A549 (cell line): Measurements from ENCODE around the gene SRPK2. TPM values are rescaled to one million over a fixed set of nuclear protein-coding genes. Genes with fewer than 3 reads are reported as not detected.

Source experiments
- ATAC-seq, 2 experiments: fragments of 200-7000 bp in 1 of 2; fragments of >200 bp in 1 of 2; cut with Nextera tagmentation in 1 of 2; cut with Tn5 transposase in 1 of 2; 3 replicates each; pipeline versions ENCODE4 v1.8.0 to v1.9.1; 2018 to 2020; ENCODE audit warnings: mild to moderate bottlenecking in 1 of 2, moderate library complexity in 1 of 2
- CTCF ChIA-PET: fragments of 300-600 bp; sonication (Branson Sonifier 250); formaldehyde crosslinking; extraction: SDS; loops from one replicate; lab custom pipeline; 2021; ENCODE audit warnings: antibody characterized with exemption, inconsistent platforms; lab: Yijun Ruan, JAX
- POLR2A ChIA-PET: fragments of 350-600 bp; formaldehyde crosslinking; extraction: SDS; loops from one replicate; lab custom pipeline; 2021; ENCODE audit warnings: antibody characterized with exemption, inconsistent platforms; lab: Yijun Ruan, JAX
- DNase-seq, 2 experiments: peaks; one replicate each; pipeline versions ENCODE4 v3.0.0 to v3.0.0-alpha.2; 2011 to 2016; ENCODE audit warnings: low read depth in 1 of 2, low spot score in 1 of 2
- FAIRE-seq: peaks from 2 replicates; lab custom pipeline; 2011; peaks lifted over from hg19 to GRCh38; lab: Jason Lieb, UNC
- H3K27ac ChIP-seq, 2 experiments: fragments of >200 bp; sonication (Bioruptor Twin); formaldehyde crosslinking; 3 replicates each; pipeline ENCODE4 v1.5.1; 2016 to 2017
- H3K4me1 ChIP-seq: fragments of >200 bp; sonication (Bioruptor Twin); formaldehyde crosslinking; 3 replicates; pipeline ENCODE4 v1.6.1; 2016
- H3K4me2 ChIP-seq: fragments of >200 bp; sonication (Bioruptor Twin); formaldehyde crosslinking; 3 replicates; pipeline ENCODE4 v1.6.1; 2016
- H3K4me3 ChIP-seq: fragments of >200 bp; sonication (Bioruptor Twin); formaldehyde crosslinking; 3 replicates; pipeline ENCODE4 v1.5.1; 2016
- H3K9me3 ChIP-seq: fragments of >200 bp; sonication (Bioruptor Twin); formaldehyde crosslinking; 3 replicates; pipeline ENCODE4 v1.6.1; 2016
- CHD2 ChIP-seq: fragments of 150-350 bp; IDR thresholded peaks from 2 replicates; pipeline ENCODE4 v1.6.1; 2014; ENCODE audit warnings: low read length; ENCODE audit not compliant: partially characterized antibody
- CHD4 ChIP-seq: fragments of 200-600 bp; sonication (generic); IDR thresholded peaks from 2 replicates; pipeline ENCODE4 v1.6.1; 2016; ENCODE audit warnings: antibody characterized with exemption, mild to moderate bottlenecking, borderline replicate concordance
- EHMT2 ChIP-seq: fragments of 200-600 bp; sonication (generic); IDR thresholded peaks from 2 replicates; pipeline ENCODE4 v1.6.1; 2016; ENCODE audit warnings: antibody characterized with exemption, low read depth, mild to moderate bottlenecking, moderate library complexity
- ESRRA ChIP-seq: fragments of 150-350 bp; IDR thresholded peaks from 2 replicates; pipeline ENCODE4 v1.6.1; 2014; ENCODE audit warnings: mild to moderate bottlenecking, low read length, borderline replicate concordance
- GATA3 ChIP-seq: IDR thresholded peaks from 2 replicates; pipeline ENCODE4 v1.6.1; 2012; ENCODE audit warnings: borderline replicate concordance
- HEYL ChIP-seq: fragments of 250-450 bp; sonication (Bioruptor Pico); IDR thresholded peaks from 2 replicates; pipeline ENCODE4 v1.8.0; 2021; ENCODE audit warnings: mild to moderate bottlenecking, moderate library complexity
- HOXA7 ChIP-seq: fragments of 250-450 bp; sonication (Bioruptor Pico); IDR thresholded peaks from 2 replicates; pipeline ENCODE4 v1.5.0; 2020; ENCODE audit warnings: mild to moderate bottlenecking, moderate library complexity
- JUN ChIP-seq, 2 experiments: fragments of >200 bp; sonication (Bioruptor Twin); formaldehyde crosslinking; IDR thresholded peaks; 2 replicates in 1 of 2; 3 replicates in 1 of 2; pipeline ENCODE4 v1.6.1; 2016 to 2017
- MYC ChIP-seq: IDR thresholded peaks from 2 replicates; pipeline ENCODE4 v1.6.1; 2012; ENCODE audit warnings: mild to moderate bottlenecking, inconsistent platforms, low read length, improper control_type of control experiment, borderline replicate concordance
- NFE2L2 ChIP-seq: fragments of 150-350 bp; conservative IDR thresholded peaks from 2 replicates; pipeline ENCODE4 v1.6.1; 2014; ENCODE audit warnings: low read length
- NR3C1 ChIP-seq: fragments of >200 bp; sonication (Bioruptor Twin); formaldehyde crosslinking; IDR thresholded peaks from 3 replicates; pipeline ENCODE4 v1.6.1; 2017
- POLR2A ChIP-seq: IDR thresholded peaks from 2 replicates; pipeline ENCODE4 v1.6.1; 2012; ENCODE audit warnings: mild to moderate bottlenecking, low read length
- POLR2AphosphoS2 ChIP-seq: conservative IDR thresholded peaks from 2 replicates; pipeline ENCODE4 v1.6.1; 2012; ENCODE audit warnings: low read length, improper control_type of control experiment, inconsistent platforms
- RAD21 ChIP-seq, 2 experiments: fragments of >200 bp in 1 of 2; sonication (Bioruptor Twin) in 1 of 2; formaldehyde crosslinking in 1 of 2; IDR thresholded peaks in 1 of 2; conservative IDR thresholded peaks in 1 of 2; 2 replicates in 1 of 2; 3 replicates in 1 of 2; pipeline ENCODE4 v1.6.1; 2012 to 2018; ENCODE audit warnings: inconsistent platforms in 1 of 2
- SREBF2 ChIP-seq: fragments of 450-650 bp; IDR thresholded peaks from 2 replicates; pipeline ENCODE4 v1.6.1; 2014; ENCODE audit warnings: mild to moderate bottlenecking, moderate library complexity
- TFCP2L1 ChIP-seq: fragments of 250-450 bp; sonication (Bioruptor Pico); IDR thresholded peaks from 2 replicates; pipeline ENCODE4 v1.5.0; 2021; ENCODE audit warnings: mild to moderate bottlenecking
- ZFP36 ChIP-seq: fragments of 450-650 bp; IDR thresholded peaks from 2 replicates; pipeline ENCODE4 v1.6.1; 2014; ENCODE audit warnings: borderline replicate concordance; ENCODE audit not compliant: partially characterized antibody
- ZNF302 ChIP-seq: fragments of 250-450 bp; sonication (Bioruptor Pico); IDR thresholded peaks from 2 replicates; pipeline ENCODE4 v1.9.0; 2021; ENCODE audit warnings: inconsistent platforms, mild to moderate bottlenecking, moderate library complexity
- WGBS: methylation state at CpG from one replicate; pipeline ENCODE4 v1.1.6; 2017; ENCODE audit errors: missing lambda C conversion rate; 5-methylcytosine and 5-hydroxymethylcytosine counted together
- polyA plus RNA-seq, 4 experiments: library from polyadenylated mRNA; depleted of rRNA in 3 of 4; stranded (reverse); fragments of >200 nt; fragmentation: RNase III in 1 of 4; extraction: RNeasy Plus Mini Kit Qiagen cat#74134 plus additional on column Dnase treatment in 1 of 4; gene quantifications; 2 replicates in 3 of 4; 3 replicates in 1 of 4; pipeline ENCODE4 v1.2.3, GENCODE V29; 2011 to 2017
- TF ChIP-seq, protein P1 (sequence below): fragments of 250-450 bp; sonication (Bioruptor Pico); IDR thresholded peaks from 2 replicates; pipeline ENCODE4 v1.5.0; 2020; ENCODE audit warnings: low read depth, mild to moderate bottlenecking, moderate library complexity
- TF ChIP-seq, protein P2 (sequence below): fragments of 200-600 bp; sonication (generic); IDR thresholded peaks from 2 replicates; pipeline ENCODE4 v1.6.1; 2016; ENCODE audit warnings: antibody characterized with exemption, mild to moderate bottlenecking, moderate library complexity
- TF ChIP-seq, protein P3 (sequence below): fragments of >200 bp; sonication (Bioruptor Twin); formaldehyde crosslinking; IDR thresholded peaks from 3 replicates; pipeline ENCODE4 v1.6.1; 2016
- TF ChIP-seq, protein P4 (sequence below): IDR thresholded peaks from 2 replicates; pipeline ENCODE4 v1.6.1; 2012; ENCODE audit warnings: low read depth, borderline replicate concordance
- TF ChIP-seq, protein P5 (sequence below): fragments of 450-650 bp; IDR thresholded peaks from 2 replicates; pipeline ENCODE4 v1.6.1; 2014; ENCODE audit warnings: antibody characterized with exemption
- TF ChIP-seq, protein P6 (sequence below): fragments of 150-350 bp; IDR thresholded peaks from 2 replicates; pipeline ENCODE4 v1.6.1; 2014; ENCODE audit warnings: low read depth, mild to moderate bottlenecking, low read length

Gene SRPK2
- polyA plus RNA-seq, 2 of the 4 experiments (the other 2 are of a cell fraction) = 23.0 to 30.9 TPM

DNA sequence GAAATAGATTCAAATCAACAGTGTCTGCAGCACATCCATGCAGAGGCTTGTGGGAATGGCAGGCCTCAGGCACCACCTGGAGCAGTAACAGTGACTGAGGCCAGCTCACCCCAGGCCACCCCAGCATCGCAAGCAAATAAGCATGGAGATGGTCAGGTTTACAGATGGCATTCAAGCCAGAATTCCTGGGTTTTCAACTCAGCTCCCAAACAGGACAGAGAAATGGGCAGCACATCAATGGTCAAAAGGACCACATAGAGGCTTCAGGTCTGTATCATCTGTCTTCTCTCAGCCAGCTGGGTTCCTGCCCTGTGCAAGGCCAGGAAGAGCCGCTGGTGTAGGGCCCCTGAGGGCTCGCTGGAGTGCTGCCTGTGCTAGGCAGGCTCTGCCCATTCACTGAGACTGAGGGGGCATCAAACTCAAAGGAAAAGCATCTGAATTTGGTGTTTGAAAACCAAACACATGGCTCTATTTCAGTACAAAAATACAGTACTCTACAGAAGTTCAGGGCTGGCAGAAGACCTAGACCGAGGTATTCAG is 262.2 kb downstream of the SRPK2 start:
- 92% methylated on average over 4 of the region's 4 CpGs for WGBS
- CTCF ChIA-PET = interaction anchor here (0.8 to 1.5 kb wide), 2 partner anchors 15 to 240 kb away, joined by 3 to 5 read pairs; no protein-coding TSS in a partner anchor

DNA sequence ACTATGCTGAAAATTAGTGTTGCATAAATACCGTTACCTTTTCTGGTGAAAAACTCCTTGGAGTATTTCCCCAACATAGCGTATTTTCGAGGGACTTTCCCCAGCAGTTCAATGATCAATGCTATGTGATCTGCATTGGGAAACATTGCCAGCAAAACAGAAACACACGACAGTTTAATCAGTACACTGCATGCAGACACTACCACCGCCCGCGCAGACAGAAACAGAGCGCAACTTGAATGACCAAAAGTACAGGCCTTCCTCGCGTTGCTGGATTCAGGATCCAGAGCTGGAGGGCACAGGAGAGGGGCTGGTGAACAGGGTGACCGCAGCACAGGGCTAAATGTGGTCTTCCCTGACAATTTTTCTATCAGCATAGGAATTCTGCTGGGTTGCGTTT is 263.0 kb downstream of the SRPK2 start:
- WGBS = 94% methylated on average over 12 of the region's 12 CpGs
- TF ChIP-seq CHD2 = no peak
- no peak for TF ChIP-seq JUN (IDR thresholded peaks at IDR 0.05)
- TF ChIP-seq, protein P1, sequence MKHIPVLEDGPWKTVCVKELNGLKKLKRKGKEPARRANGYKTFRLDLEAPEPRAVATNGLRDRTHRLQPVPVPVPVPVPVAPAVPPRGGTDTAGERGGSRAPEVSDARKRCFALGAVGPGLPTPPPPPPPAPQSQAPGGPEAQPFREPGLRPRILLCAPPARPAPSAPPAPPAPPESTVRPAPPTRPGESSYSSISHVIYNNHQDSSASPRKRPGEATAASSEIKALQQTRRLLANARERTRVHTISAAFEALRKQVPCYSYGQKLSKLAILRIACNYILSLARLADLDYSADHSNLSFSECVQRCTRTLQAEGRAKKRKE (CRISPR knock-in tag) = no peak
- no peak for TF ChIP-seq HOXA7 (CRISPR knock-in tag)
- TF ChIP-seq MYC = no peak
- TF ChIP-seq TFCP2L1 = no peak
- Histone ChIP-seq H3K9me3 (no peaks in the 10 kb centered on the region), H3K27ac (no peak overlapping the region), H3K4me3 (no peak overlapping the region), H3K4me1 (no peaks in the 10 kb centered on the region), H3K4me2 (no peak overlapping the region)
- CTCF ChIA-PET = interaction anchor here (0.8 kb wide), 2 partner anchors 15 to 263 kb away, joined by 3 read pairs; partner anchors contain the start of gene SRPK2
- DNase-seq (no peak), FAIRE-seq (no peak), ATAC-seq (no peak)
- POLR2A ChIA-PET = no interaction called here

More for the DNA sequence above, 262.2 kb downstream of the SRPK2 start:
- Histone ChIP-seq H3K27ac (no peak overlapping the region), H3K9me3 (no peaks in the 10 kb centered on the region), H3K4me1 (no peaks in the 10 kb centered on the region), H3K4me3 (no peak overlapping the region), H3K4me2 (no peak overlapping the region)
- peak in 1 of 2 experiments; percentile 37; a peak in 2 of 6 replicates for ATAC-seq
- TF ChIP-seq NR3C1 = no peak
- TF ChIP-seq, protein P2, sequence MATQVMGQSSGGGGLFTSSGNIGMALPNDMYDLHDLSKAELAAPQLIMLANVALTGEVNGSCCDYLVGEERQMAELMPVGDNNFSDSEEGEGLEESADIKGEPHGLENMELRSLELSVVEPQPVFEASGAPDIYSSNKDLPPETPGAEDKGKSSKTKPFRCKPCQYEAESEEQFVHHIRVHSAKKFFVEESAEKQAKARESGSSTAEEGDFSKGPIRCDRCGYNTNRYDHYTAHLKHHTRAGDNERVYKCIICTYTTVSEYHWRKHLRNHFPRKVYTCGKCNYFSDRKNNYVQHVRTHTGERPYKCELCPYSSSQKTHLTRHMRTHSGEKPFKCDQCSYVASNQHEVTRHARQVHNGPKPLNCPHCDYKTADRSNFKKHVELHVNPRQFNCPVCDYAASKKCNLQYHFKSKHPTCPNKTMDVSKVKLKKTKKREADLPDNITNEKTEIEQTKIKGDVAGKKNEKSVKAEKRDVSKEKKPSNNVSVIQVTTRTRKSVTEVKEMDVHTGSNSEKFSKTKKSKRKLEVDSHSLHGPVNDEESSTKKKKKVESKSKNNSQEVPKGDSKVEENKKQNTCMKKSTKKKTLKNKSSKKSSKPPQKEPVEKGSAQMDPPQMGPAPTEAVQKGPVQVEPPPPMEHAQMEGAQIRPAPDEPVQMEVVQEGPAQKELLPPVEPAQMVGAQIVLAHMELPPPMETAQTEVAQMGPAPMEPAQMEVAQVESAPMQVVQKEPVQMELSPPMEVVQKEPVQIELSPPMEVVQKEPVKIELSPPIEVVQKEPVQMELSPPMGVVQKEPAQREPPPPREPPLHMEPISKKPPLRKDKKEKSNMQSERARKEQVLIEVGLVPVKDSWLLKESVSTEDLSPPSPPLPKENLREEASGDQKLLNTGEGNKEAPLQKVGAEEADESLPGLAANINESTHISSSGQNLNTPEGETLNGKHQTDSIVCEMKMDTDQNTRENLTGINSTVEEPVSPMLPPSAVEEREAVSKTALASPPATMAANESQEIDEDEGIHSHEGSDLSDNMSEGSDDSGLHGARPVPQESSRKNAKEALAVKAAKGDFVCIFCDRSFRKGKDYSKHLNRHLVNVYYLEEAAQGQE = no peak
- no peak for FAIRE-seq
- no peak for DNase-seq
- POLR2A ChIA-PET = no interaction called here

DNA sequence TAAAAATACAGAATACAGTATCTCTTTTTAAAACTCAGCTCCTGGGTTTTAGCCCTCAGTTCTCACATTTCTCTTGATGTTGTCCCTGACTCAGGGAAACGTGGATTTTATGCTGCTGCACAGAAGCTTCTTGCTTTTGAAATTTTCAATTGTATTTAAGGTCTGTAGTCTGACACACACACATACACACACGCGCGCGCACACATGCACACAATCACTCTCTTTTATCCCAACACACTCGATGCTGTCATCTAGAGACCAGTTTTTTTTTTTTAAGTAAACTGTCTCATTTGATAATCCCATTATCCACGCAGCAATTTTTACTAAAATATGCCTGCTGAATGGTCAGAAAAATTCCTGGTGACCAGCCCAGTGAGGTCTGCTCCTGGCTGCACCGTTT is 266.1 kb downstream of the SRPK2 start:
- ATAC-seq (no peak), FAIRE-seq (no peak), DNase-seq (no peak)
- Histone ChIP-seq H3K9me3 (no peaks in the 10 kb centered on the region), H3K27ac (no peak overlapping the region), H3K4me1 (no peaks in the 10 kb centered on the region), H3K4me3 (no peak overlapping the region), H3K4me2 (no peak overlapping the region)
- ChIA-PET CTCF (interaction anchor here (0.6 to 1.3 kb wide), 2 partner anchors 32 to 294 kb away, joined by 3 read pairs; no protein-coding TSS in a partner anchor), POLR2A (no interaction called here)
- 88% methylated on average over 8 of the region's 8 CpGs for WGBS
- TF ChIP-seq ZFP36 (no peak), RAD21 (conservative IDR thresholded peaks at IDR 0.05 in 1 of 2, IDR thresholded peaks at IDR 0.05 in 1 of 2) (no peak), CHD4 (no peak), HEYL (CRISPR knock-in tag) (no peak), EHMT2 (no peak), NFE2L2 (no peak), HOXA7 (CRISPR knock-in tag) (no peak), POLR2AphosphoS2 (no peak), NR3C1 (no peak), GATA3 (no peak), ESRRA (no peak), SREBF2 (no peak), ZNF302 (CRISPR knock-in tag) (no peak), POLR2A (no peak)
- TF ChIP-seq, protein P3, sequence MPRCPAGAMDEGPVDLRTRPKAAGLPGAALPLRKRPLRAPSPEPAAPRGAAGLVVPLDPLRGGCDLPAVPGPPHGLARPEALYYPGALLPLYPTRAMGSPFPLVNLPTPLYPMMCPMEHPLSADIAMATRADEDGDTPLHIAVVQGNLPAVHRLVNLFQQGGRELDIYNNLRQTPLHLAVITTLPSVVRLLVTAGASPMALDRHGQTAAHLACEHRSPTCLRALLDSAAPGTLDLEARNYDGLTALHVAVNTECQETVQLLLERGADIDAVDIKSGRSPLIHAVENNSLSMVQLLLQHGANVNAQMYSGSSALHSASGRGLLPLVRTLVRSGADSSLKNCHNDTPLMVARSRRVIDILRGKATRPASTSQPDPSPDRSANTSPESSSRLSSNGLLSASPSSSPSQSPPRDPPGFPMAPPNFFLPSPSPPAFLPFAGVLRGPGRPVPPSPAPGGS = no peak
- TF ChIP-seq, protein P4, sequence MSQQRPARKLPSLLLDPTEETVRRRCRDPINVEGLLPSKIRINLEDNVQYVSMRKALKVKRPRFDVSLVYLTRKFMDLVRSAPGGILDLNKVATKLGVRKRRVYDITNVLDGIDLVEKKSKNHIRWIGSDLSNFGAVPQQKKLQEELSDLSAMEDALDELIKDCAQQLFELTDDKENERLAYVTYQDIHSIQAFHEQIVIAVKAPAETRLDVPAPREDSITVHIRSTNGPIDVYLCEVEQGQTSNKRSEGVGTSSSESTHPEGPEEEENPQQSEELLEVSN = no peak
- TF ChIP-seq, protein P5, sequence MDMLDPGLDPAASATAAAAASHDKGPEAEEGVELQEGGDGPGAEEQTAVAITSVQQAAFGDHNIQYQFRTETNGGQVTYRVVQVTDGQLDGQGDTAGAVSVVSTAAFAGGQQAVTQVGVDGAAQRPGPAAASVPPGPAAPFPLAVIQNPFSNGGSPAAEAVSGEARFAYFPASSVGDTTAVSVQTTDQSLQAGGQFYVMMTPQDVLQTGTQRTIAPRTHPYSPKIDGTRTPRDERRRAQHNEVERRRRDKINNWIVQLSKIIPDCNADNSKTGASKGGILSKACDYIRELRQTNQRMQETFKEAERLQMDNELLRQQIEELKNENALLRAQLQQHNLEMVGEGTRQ = no peak
- TF ChIP-seq, protein P6, sequence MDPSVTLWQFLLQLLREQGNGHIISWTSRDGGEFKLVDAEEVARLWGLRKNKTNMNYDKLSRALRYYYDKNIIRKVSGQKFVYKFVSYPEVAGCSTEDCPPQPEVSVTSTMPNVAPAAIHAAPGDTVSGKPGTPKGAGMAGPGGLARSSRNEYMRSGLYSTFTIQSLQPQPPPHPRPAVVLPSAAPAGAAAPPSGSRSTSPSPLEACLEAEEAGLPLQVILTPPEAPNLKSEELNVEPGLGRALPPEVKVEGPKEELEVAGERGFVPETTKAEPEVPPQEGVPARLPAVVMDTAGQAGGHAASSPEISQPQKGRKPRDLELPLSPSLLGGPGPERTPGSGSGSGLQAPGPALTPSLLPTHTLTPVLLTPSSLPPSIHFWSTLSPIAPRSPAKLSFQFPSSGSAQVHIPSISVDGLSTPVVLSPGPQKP = no peak
